IMR-90 (cell line): ENCODE data around the gene CASP9. TPM values are rescaled to one million over a fixed set of nuclear protein-coding genes. Genes with fewer than 3 reads are reported as not detected.

Experiments used
- ATAC-seq: fragments of 200-7000 bp; cut with Tn5 transposase; 2 replicates; pipeline ENCODE4 v1.9.1; 2020; ENCODE audit warnings: low read depth, mild to moderate bottlenecking, moderate library complexity
- BruUV-seq: library from RNA; stranded (reverse); fragments of 400-500 nt; replicated peaks from 2 replicates; lab custom pipeline; 2021; lab: Mats Ljungman, UMichigan
- CTCF ChIA-PET: fragments of 300-600 bp; formaldehyde crosslinking; extraction: SDS; loops from one replicate; lab custom pipeline; 2021; ENCODE audit warnings: antibody characterized with exemption; lab: Yijun Ruan, JAX
- POLR2A ChIA-PET: fragments of 300-600 bp; sonication (Branson Sonifier 250); formaldehyde crosslinking; loops from one replicate; lab custom pipeline; 2022; ENCODE audit warnings: antibody characterized with exemption; ENCODE audit not compliant: unreplicated experiment; lab: Charles Lee
- DNase-seq: peaks from one replicate; pipeline ENCODE4 v3.0.0; 2013
- H2AFZ ChIP-seq: replicated peaks from 2 replicates; pipeline ENCODE3; 2013; ENCODE audit warnings: low read length, mild to moderate bottlenecking; ENCODE audit not compliant: poor library complexity
- H2AK5ac ChIP-seq: 2 replicates; pipeline ENCODE4 v1.6.1; 2013; ENCODE audit warnings: low read depth, low read length, inconsistent platforms
- H2AK9ac ChIP-seq: replicated peaks from 2 replicates; pipeline ENCODE3; 2013; ENCODE audit warnings: mild to moderate bottlenecking, low read depth, low read length, moderate library complexity; ENCODE audit not compliant: poor library complexity
- H2BK120ac ChIP-seq: 2 replicates; pipeline ENCODE4 v1.6.1; 2013; ENCODE audit warnings: low read depth, low read length, inconsistent platforms
- H2BK15ac ChIP-seq: 3 replicates; pipeline ENCODE4 v1.6.1; 2013; ENCODE audit warnings: low read depth, low read length, inconsistent platforms
- H2BK20ac ChIP-seq: 2 replicates; pipeline ENCODE4 v1.6.1; 2013; ENCODE audit warnings: low read depth, mild to moderate bottlenecking, inconsistent platforms, low read length, moderate library complexity
- H2BK5ac ChIP-seq: 2 replicates; pipeline ENCODE4 v1.6.1; 2013; ENCODE audit warnings: mild to moderate bottlenecking, low read depth, low read length, inconsistent platforms; ENCODE audit not compliant: poor library complexity, severe bottlenecking
- H3K14ac ChIP-seq: replicated peaks from 2 replicates; pipeline ENCODE4 v1.6.1; 2013; ENCODE audit warnings: low read depth, low read length, inconsistent platforms
- H3K18ac ChIP-seq: 2 replicates; pipeline ENCODE4 v1.6.1; 2013; ENCODE audit warnings: low read depth, low read length, control low read depth
- H3K23ac ChIP-seq: 2 replicates; pipeline ENCODE4 v1.6.1; 2013; ENCODE audit warnings: low read depth, low read length, inconsistent platforms
- H3K27ac ChIP-seq: 2 replicates; pipeline ENCODE4 v1.5.1; 2013; ENCODE audit warnings: mild to moderate bottlenecking, control low read depth, low read length; ENCODE audit not compliant: insufficient read depth
- H3K27me3 ChIP-seq: 2 replicates; pipeline ENCODE4 v1.6.1; 2013; ENCODE audit warnings: low read length; ENCODE audit not compliant: control insufficient read depth, insufficient read depth
- H3K36me3 ChIP-seq: 2 replicates; pipeline ENCODE4 v1.6.1; 2013; ENCODE audit warnings: low read length, mixed read lengths; ENCODE audit not compliant: control insufficient read depth, insufficient read depth
- H3K4ac ChIP-seq: 2 replicates; pipeline ENCODE4 v1.6.1; 2013; ENCODE audit warnings: low read depth, low read length, inconsistent platforms
- H3K4me1 ChIP-seq: 2 replicates; pipeline ENCODE4 v1.6.1; 2013; ENCODE audit warnings: low read length, mixed read lengths; ENCODE audit not compliant: control insufficient read depth, insufficient read depth
- H3K4me2 ChIP-seq: 2 replicates; pipeline ENCODE4 v1.6.1; 2013; ENCODE audit warnings: low read depth, mild to moderate bottlenecking, control low read depth, low read length, moderate library complexity
- H3K4me3 ChIP-seq: 2 replicates; pipeline ENCODE4 v1.5.1; 2013; ENCODE audit warnings: low read depth, mild to moderate bottlenecking, control low read depth, low read length, moderate library complexity; ENCODE audit not compliant: insufficient read depth
- H3K56ac ChIP-seq: 2 replicates; pipeline ENCODE4 v1.6.1; 2013; ENCODE audit warnings: low read length, inconsistent platforms; ENCODE audit not compliant: insufficient read depth; ENCODE audit errors: extremely low read depth
- H3K79me1 ChIP-seq, 2 experiments: 2 replicates each; pipeline ENCODE4 v1.6.1; 2013; ENCODE audit warnings: low read length in 2 of 2, inconsistent platforms in 1 of 2, low read depth in 1 of 2
- H3K9ac ChIP-seq: 2 replicates; pipeline ENCODE4 v1.6.1; 2013; ENCODE audit warnings: low read depth, low read length, control low read depth
- H3K9me1 ChIP-seq: 2 replicates; pipeline ENCODE4 v1.6.1; 2013; ENCODE audit warnings: low read length, inconsistent platforms; ENCODE audit not compliant: insufficient read depth
- H3K9me3 ChIP-seq: 2 replicates; pipeline ENCODE4 v1.6.1; 2013; ENCODE audit warnings: low read length; ENCODE audit not compliant: control insufficient read depth, insufficient read depth
- H4K20me1 ChIP-seq: 2 replicates; pipeline ENCODE4 v1.6.1; 2013; ENCODE audit warnings: low read length, inconsistent platforms; ENCODE audit not compliant: insufficient read depth
- H4K5ac ChIP-seq: 2 replicates; pipeline ENCODE4 v1.6.1; 2013; ENCODE audit warnings: mild to moderate bottlenecking, low read depth, low read length, control low read depth
- H4K8ac ChIP-seq, 2 experiments: 2 replicates each; pipeline ENCODE4 v1.6.1; 2013; ENCODE audit warnings: low read depth in 2 of 2, low read length in 2 of 2, control low read depth in 1 of 2, inconsistent platforms in 1 of 2
- H4K91ac ChIP-seq: 2 replicates; pipeline ENCODE4 v1.6.1; 2013; ENCODE audit warnings: low read depth, low read length, inconsistent platforms; ENCODE audit not compliant: insufficient read depth
- CEBPB ChIP-seq: IDR thresholded peaks from 2 replicates; pipeline ENCODE4 v1.6.1; 2012; ENCODE audit warnings: low read depth, low read length, improper control_type of control experiment
- CHD1 ChIP-seq: IDR thresholded peaks from 2 replicates; pipeline ENCODE4 v1.6.1; 2012; ENCODE audit warnings: low read depth, low read length, improper control_type of control experiment
- NFE2L2 ChIP-seq: fragments of 150-350 bp; IDR thresholded peaks from 2 replicates; pipeline ENCODE4 v1.6.1; 2016; ENCODE audit warnings: low read depth, mild to moderate bottlenecking, low read length
- RCOR1 ChIP-seq: IDR thresholded peaks from 2 replicates; pipeline ENCODE4 v1.6.1; 2012; ENCODE audit warnings: mild to moderate bottlenecking, low read length, improper control_type of control experiment; ENCODE audit not compliant: insufficient replicate concordance
- WGBS, 2 experiments: methylation state at CpG; one replicate each; pipeline versions ENCODE4 v1.1.5 to v1.1.7; 2013; ENCODE audit warnings: missing lambda C conversion rate in 2 of 2; ENCODE audit not compliant: insufficient read length in 1 of 2; ENCODE audit errors: extremely low coverage in 2 of 2; 5-methylcytosine and 5-hydroxymethylcytosine counted together
- dilution Hi-C: fragments of 300-500 bp; cut with HindIII; formaldehyde crosslinking; loops from one replicate; pipeline ENCODE4 v1.14.3; 2018; ENCODE audit warnings: low sequenced_read_pairs; ENCODE audit not compliant: unreplicated experiment
- in situ Hi-C: fragments of 300-500 bp; cut with MboI; formaldehyde crosslinking; loops from 3 replicates; pipeline ENCODE4 v1.14.3; 2019; ENCODE audit warnings: low sequenced_read_pairs, inconsistent platforms, mixed read lengths
- intact Hi-C: fragments of 100-400 bp; cut with micrococcal nuclease; formaldehyde crosslinking; loops from 2 replicates; pipeline ENCODE4 v1.10.0; 2022
- polyA plus RNA-seq, 3 experiments: library from polyadenylated mRNA; depleted of rRNA; stranded (reverse); fragments of >200 nt; gene quantifications; 2 replicates each; pipeline ENCODE4 v1.2.3, GENCODE V29; 2012; ENCODE audit warnings: low replicate concordance in 1 of 3
- total RNA-seq: library from RNA; depleted of rRNA; stranded (reverse); fragments of >200 nt; gene quantifications from 2 replicates; pipeline ENCODE4 v1.2.3, GENCODE V29; 2012
- TF ChIP-seq, protein P1 (sequence below): conservative IDR thresholded peaks from 2 replicates; pipeline ENCODE4 v1.5.1; 2012; ENCODE audit warnings: mild to moderate bottlenecking, low read depth, low read length, improper control_type of control experiment

The CASP9 gene
- total and polyA plus RNA-seq, 2 of the 4 experiments (the other 2 are of a cell fraction), result 7.0 to 8.3 TPM

DNA sequence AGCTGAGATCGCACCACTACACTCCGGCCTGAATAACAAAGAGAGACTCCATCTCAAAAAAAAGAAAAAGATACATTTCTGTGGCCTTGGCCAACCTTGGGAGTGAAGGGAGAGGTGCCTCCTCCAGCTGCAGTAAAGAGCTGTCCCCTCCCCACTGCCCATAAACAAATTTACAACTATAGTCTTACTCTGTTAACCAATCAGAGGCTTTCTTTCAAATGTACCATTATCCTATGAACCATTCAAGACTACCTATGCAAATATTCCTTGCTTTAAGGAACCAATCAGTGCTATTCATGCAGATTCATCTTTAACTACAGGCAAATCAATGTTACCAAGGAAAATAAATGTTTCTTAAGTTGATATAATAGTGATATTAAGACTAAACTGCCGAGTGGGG lies 47.1 kb downstream of the CASP9 start:
- Histone ChIP-seq H3K9me1 (no peaks in the 10 kb centered on the region), H2BK15ac (no peak overlapping the region), H3K23ac (no peak overlapping the region), H3K27me3 (no peaks in the 10 kb centered on the region; the same call in 1 of the 2 replicates), H3K4me3 (no peak overlapping the region), H3K18ac (no peak overlapping the region), H4K5ac (no peak overlapping the region), H4K20me1 (no peaks in the 10 kb centered on the region), H2AFZ (no peak overlapping the region), H4K8ac (no peak overlapping the region), H3K56ac (no peak overlapping the region), H3K36me3 (no peaks in the 10 kb centered on the region), H2BK5ac (no peak overlapping the region), H3K4me1 (no peaks in the 10 kb centered on the region), H2AK5ac (no peak overlapping the region), H3K9ac (no peak overlapping the region), H2AK9ac (no peak overlapping the region), H2BK120ac (no peak overlapping the region), H3K14ac (no peak overlapping the region), H3K79me1 (no peaks in the 10 kb centered on the region), H2BK20ac (no peak overlapping the region), H3K27ac (no peak overlapping the region), H3K9me3 (no peaks in the 10 kb centered on the region), H4K91ac (no peak overlapping the region), H3K4ac (no peak overlapping the region), H3K4me2 (no peak overlapping the region)
- in situ Hi-C loops (no loop called here), dilution Hi-C loops (no loop called here), intact Hi-C loops (no loop called here)
- no TSS peak for BruUV-seq
- ATAC-seq (no peak), DNase-seq (no peak)
- CTCF ChIA-PET, result no interaction called here
- TF ChIP-seq CHD1 (no peak), CEBPB (no peak), NFE2L2 (no peak), RCOR1 (no peak)
- TF ChIP-seq, protein P1, sequence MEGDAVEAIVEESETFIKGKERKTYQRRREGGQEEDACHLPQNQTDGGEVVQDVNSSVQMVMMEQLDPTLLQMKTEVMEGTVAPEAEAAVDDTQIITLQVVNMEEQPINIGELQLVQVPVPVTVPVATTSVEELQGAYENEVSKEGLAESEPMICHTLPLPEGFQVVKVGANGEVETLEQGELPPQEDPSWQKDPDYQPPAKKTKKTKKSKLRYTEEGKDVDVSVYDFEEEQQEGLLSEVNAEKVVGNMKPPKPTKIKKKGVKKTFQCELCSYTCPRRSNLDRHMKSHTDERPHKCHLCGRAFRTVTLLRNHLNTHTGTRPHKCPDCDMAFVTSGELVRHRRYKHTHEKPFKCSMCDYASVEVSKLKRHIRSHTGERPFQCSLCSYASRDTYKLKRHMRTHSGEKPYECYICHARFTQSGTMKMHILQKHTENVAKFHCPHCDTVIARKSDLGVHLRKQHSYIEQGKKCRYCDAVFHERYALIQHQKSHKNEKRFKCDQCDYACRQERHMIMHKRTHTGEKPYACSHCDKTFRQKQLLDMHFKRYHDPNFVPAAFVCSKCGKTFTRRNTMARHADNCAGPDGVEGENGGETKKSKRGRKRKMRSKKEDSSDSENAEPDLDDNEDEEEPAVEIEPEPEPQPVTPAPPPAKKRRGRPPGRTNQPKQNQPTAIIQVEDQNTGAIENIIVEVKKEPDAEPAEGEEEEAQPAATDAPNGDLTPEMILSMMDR, result no peak
- WGBS, 2 experiments, result no CpG with 5 or more reads among the region's 3 CpGs
- POLR2A ChIA-PET, result no interaction called here
